CD4-positive, alpha-beta T cell (primary cell): ENCODE data around the gene SRP19. TPM values are rescaled to one million over a fixed set of nuclear protein-coding genes. Genes with fewer than 3 reads are reported as not detected.
"Not testable (repeated sequence)": the region's sequence is repeated elsewhere in the genome, so short reads cannot be mapped to it uniquely, and the experiment has no call there.

Experiments
- ATAC-seq: fragments of 200-7000 bp; cut with Tn5 transposase; one replicate; pipeline ENCODE4 v1.10.0; 2022; ENCODE audit warnings: mild to moderate bottlenecking; ENCODE audit not compliant: poor library complexity
- CTCF ChIA-PET: fragments of 350-600 bp; sonication (Branson Sonifier 250); formaldehyde crosslinking; loops from one replicate; lab custom pipeline; 2021; ENCODE audit warnings: antibody characterized with exemption, inconsistent platforms; lab: Charles Lee
- POLR2A ChIA-PET: fragments of 350-600 bp; sonication (Branson Sonifier 250); formaldehyde crosslinking; loops from one replicate; lab custom pipeline; 2021; ENCODE audit warnings: antibody characterized with exemption, inconsistent platforms; lab: Charles Lee
- DNase-seq, 14 experiments: peaks; one replicate each; pipeline ENCODE4 v3.0.0-alpha.2; 2013 to 2020; ENCODE audit warnings: mixed read lengths in 2 of 14
- H3K27ac ChIP-seq, 2 donors: one replicate each; pipeline versions ENCODE4 v1.5.1 to v1.7.0; 2013; ENCODE audit warnings: low read length in 2 of 2, low read depth in 1 of 2, mild to moderate bottlenecking in 1 of 2
- H3K27me3 ChIP-seq, 2 experiments: 1 replicate in 1 of 2; 2 replicates in 1 of 2; pipeline versions ENCODE4 v1.6.1 to v1.7.0; 2013; ENCODE audit warnings: low read length in 2 of 2, control low read depth in 1 of 2, mild to moderate bottlenecking in 1 of 2, moderate library complexity in 1 of 2; ENCODE audit not compliant: insufficient read depth in 2 of 2, control insufficient read depth in 1 of 2
- H3K36me3 ChIP-seq: one replicate; pipeline ENCODE4 v1.6.1; 2013; ENCODE audit warnings: low read length, control low read depth; ENCODE audit not compliant: insufficient read depth
- H3K4me1 ChIP-seq: one replicate; pipeline ENCODE4 v1.6.1; 2013; ENCODE audit warnings: low read length, control low read depth; ENCODE audit not compliant: insufficient read depth
- H3K4me3 ChIP-seq: one replicate; pipeline ENCODE4 v1.5.1; 2013; ENCODE audit warnings: mild to moderate bottlenecking, low read length, moderate library complexity
- H3K9me3 ChIP-seq, 2 experiments: 1 replicate in 1 of 2; 2 replicates in 1 of 2; pipeline versions ENCODE4 v1.6.1 to v1.7.0; 2013; ENCODE audit warnings: low read length in 2 of 2, mild to moderate bottlenecking in 2 of 2, control low read depth in 1 of 2, moderate library complexity in 1 of 2; ENCODE audit not compliant: control insufficient read depth in 1 of 2, insufficient read depth in 1 of 2
- H3K27ac Mint-ChIP-seq: one replicate; pipeline ENCODE4 v1.8.0; 2020; ENCODE audit warnings: mixed read lengths
- H3K27me3 Mint-ChIP-seq: one replicate; pipeline ENCODE4 v1.8.0; 2021; ENCODE audit warnings: mixed read lengths
- H3K36me3 Mint-ChIP-seq: one replicate; pipeline ENCODE4 v1.8.0; 2021; ENCODE audit warnings: low read depth, mixed read lengths
- H3K4me1 Mint-ChIP-seq: one replicate; pipeline ENCODE4 v1.8.0; 2021; ENCODE audit warnings: low read depth, mixed read lengths
- H3K4me3 Mint-ChIP-seq: one replicate; pipeline ENCODE4 v1.8.0; 2020; ENCODE audit warnings: mild to moderate bottlenecking, mixed read lengths
- H3K9me3 Mint-ChIP-seq: one replicate; pipeline ENCODE4 v1.8.0; 2020; ENCODE audit warnings: mixed read lengths
- intact Hi-C, 2 experiments: fragments of 100-400 bp; cut with DNase I in 1 of 2; cut with micrococcal nuclease in 1 of 2; formaldehyde crosslinking; loops; one replicate each; pipeline versions ENCODE4 v1.15.1 to v1.9.0; 2023 to 2025; cut with DNase I, micrococcal nuclease
- total RNA-seq, 174 experiments: library from RNA in 2 of 174; stranded (reverse) in 2 of 174; gene quantifications; one replicate each; pipeline ENCODE4 v1.2.3 and lab custom pipeline; 2021 to 2026
- TF ChIP-seq, protein P1 (sequence below): fragments of 200-600 bp; IDR thresholded peaks from one replicate; pipeline ENCODE4 v1.8.0; 2022; ENCODE audit warnings: antibody characterized with exemption, mild to moderate bottlenecking

The SRP19 gene
- total RNA-seq, 2 experiments from 2014 or later = 40.2 to 40.8 TPM

DNA sequence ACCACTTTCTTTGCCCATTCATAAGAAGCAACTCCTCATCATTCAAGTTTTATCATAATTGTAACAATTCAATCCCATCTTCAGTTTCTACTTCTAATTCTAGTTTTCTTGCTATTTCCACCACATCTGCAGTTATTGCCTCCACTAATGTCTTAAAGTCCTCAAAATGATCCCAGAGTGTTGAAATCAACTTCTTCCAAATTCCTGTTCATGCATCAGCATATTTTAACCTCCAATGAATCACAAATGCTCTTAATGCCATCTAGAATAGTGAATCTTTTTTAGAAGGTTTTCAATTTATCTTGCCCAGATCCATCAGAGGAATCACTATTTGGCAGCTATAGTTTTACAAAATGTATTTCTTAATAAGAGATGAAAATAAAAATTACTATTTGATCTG lies 3.2 kb upstream of the SRP19 start:
- no peak for DNase-seq
- no peak overlapping the region for H3K27ac ChIP-seq
- H3K4me1 Mint-ChIP-seq = peaks cover 25% of the 10 kb centered on the region
- peaks cover 35% of the 10 kb centered on the region for H3K27me3 Mint-ChIP-seq
- peaks cover under 1% of the 10 kb centered on the region for H3K36me3 ChIP-seq
- TF ChIP-seq, protein P1, sequence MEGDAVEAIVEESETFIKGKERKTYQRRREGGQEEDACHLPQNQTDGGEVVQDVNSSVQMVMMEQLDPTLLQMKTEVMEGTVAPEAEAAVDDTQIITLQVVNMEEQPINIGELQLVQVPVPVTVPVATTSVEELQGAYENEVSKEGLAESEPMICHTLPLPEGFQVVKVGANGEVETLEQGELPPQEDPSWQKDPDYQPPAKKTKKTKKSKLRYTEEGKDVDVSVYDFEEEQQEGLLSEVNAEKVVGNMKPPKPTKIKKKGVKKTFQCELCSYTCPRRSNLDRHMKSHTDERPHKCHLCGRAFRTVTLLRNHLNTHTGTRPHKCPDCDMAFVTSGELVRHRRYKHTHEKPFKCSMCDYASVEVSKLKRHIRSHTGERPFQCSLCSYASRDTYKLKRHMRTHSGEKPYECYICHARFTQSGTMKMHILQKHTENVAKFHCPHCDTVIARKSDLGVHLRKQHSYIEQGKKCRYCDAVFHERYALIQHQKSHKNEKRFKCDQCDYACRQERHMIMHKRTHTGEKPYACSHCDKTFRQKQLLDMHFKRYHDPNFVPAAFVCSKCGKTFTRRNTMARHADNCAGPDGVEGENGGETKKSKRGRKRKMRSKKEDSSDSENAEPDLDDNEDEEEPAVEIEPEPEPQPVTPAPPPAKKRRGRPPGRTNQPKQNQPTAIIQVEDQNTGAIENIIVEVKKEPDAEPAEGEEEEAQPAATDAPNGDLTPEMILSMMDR = no peak
- intact Hi-C loops = no loop called here
- H3K4me3 ChIP-seq = no peak overlapping the region
- CTCF ChIA-PET = no interaction called here
- peaks cover 9% of the 10 kb centered on the region for H3K9me3 Mint-ChIP-seq
- H3K27ac Mint-ChIP-seq = no peak overlapping the region
- POLR2A ChIA-PET = no interaction called here
- H3K36me3 Mint-ChIP-seq = peaks cover 17% of the 10 kb centered on the region
- H3K9me3 ChIP-seq = peaks cover 0 to 11% of the 10 kb centered on the region in 2 experiments
- ATAC-seq = no peak
- H3K27me3 ChIP-seq = peaks cover 10 to 17% of the 10 kb centered on the region in 2 experiments
- H3K4me3 Mint-ChIP-seq = no peak overlapping the region
- peaks cover 16% of the 10 kb centered on the region for H3K4me1 ChIP-seq

DNA sequence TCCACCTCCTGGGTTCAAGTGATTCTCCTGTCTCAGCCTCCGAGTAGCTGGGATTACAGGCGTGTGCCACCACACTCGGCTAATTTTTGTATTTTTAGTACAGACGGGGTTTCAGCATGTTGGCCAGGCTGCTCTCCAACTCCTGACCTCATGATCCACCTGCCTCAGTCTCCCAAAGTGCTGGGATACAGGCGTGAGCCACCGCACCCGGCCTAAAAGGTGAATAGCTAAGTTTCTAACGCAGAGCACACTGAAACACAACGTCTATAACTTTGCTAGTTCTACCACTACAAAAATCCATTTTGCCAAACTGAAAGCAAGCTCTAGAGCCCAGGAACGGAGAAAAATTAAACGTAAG lies 537 bp upstream of the SRP19 start:
- Histone ChIP-seq H3K36me3 (peaks cover 27% of the 10 kb centered on the region), H3K4me1 (peaks cover 24% of the 10 kb centered on the region), H3K4me3 (peak overlapping the region; percentile 94), H3K27ac (peak overlapping the region; percentile 65 to 88)
- not testable (repeated sequence) for ATAC-seq, H3K9me3 Mint-ChIP-seq, H3K9me3 ChIP-seq, H3K27me3 ChIP-seq, DNase-seq
- peaks cover 36% of the 10 kb centered on the region for H3K4me1 Mint-ChIP-seq
- H3K36me3 Mint-ChIP-seq = peaks cover 30% of the 10 kb centered on the region
- peaks cover 17% of the 10 kb centered on the region for H3K27me3 Mint-ChIP-seq
- intact Hi-C loops = loop anchor here (2.0 to 10.0 kb wide), 6 partner anchors 62 to 654 kb away; partner anchors contain the start of genes REEP5 (in 2 of the 2), DCP2 (in 1 of the 2) and YTHDC2 (in 1 of the 2)
- peak overlapping the region; percentile 92 for H3K4me3 Mint-ChIP-seq
- peak overlapping the region; percentile 93 for H3K27ac Mint-ChIP-seq
- CTCF ChIA-PET = interaction anchor here (0.9 to 2.1 kb wide), 5 partner anchors 12 to 119 kb away, joined by 3 to 14 read pairs (median 5); partner anchors contain the start of gene DCP2
- POLR2A ChIA-PET = interaction anchor here (0.9 to 1.9 kb wide), 15 partner anchors 9 to 655 kb away, joined by 3 to 21 read pairs (median 5); partner anchors contain the start of genes DCP2 and REEP5

DNA sequence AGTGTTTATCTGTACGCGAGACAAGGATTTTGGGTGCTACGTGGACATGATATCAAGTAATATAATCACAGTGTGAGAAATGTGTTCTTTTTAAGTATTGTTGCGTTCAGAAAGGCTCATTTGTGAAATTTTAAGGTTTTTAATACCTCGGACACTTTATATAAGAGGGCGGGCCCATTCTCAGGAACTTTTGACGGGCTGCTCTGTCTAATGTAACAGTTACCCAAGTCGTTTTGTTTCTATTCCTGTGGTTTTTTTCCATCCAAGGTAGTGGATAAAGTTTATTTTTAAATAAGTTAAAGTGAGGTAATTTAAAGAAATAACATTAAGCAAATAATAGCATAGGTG lies 525 bp downstream of the SRP19 start:
- H3K27me3 ChIP-seq = no peaks in the 10 kb centered on the region
- H3K36me3 Mint-ChIP-seq = peaks cover 35% of the 10 kb centered on the region
- intact Hi-C loops = loop anchor here (2.0 to 10.0 kb wide), 6 partner anchors 61 to 653 kb away; partner anchors contain the start of genes REEP5 (in 2 of the 2), DCP2 (in 1 of the 2) and YTHDC2 (in 1 of the 2)
- H3K4me3 Mint-ChIP-seq = peak overlapping the region; percentile 92
- ATAC-seq (no peak), DNase-seq (no peak)
- H3K4me3 ChIP-seq = peak overlapping the region; percentile 94
- TF ChIP-seq, protein P1 = no peak
- POLR2A ChIA-PET = interaction anchor here (0.6 to 1.9 kb wide), 8 partner anchors 10 to 211 kb away, joined by 3 to 21 read pairs (median 7); partner anchors contain the start of genes DCP2 and REEP5
- CTCF ChIA-PET = interaction anchor here (1.4 to 2.1 kb wide), 4 partner anchors 13 to 118 kb away, joined by 5 to 14 read pairs (median 6); no protein-coding TSS in a partner anchor
- H3K27ac ChIP-seq = peak overlapping the region; percentile 65 to 88
- H3K9me3 Mint-ChIP-seq = no peaks in the 10 kb centered on the region
- H3K9me3 ChIP-seq = no peaks in the 10 kb centered on the region
- peaks cover 24% of the 10 kb centered on the region for H3K4me1 ChIP-seq
- peaks cover 38% of the 10 kb centered on the region for H3K4me1 Mint-ChIP-seq
- peaks cover 34% of the 10 kb centered on the region for H3K36me3 ChIP-seq
- peaks cover 6% of the 10 kb centered on the region for H3K27me3 Mint-ChIP-seq
- peak overlapping the region; percentile 93 for H3K27ac Mint-ChIP-seq
